HG02763 (cell line): ENCODE results near the gene STAT5B.

Source experiments
- ATAC-seq: cut with Tn5 transposase; IDR thresholded peaks from one replicate; pipeline ENCODE4 v1.9.1; 2021; ENCODE audit warnings: mild to moderate bottlenecking, moderate library complexity; ENCODE audit not compliant: unreplicated experiment

STAT5B gene

DNA sequence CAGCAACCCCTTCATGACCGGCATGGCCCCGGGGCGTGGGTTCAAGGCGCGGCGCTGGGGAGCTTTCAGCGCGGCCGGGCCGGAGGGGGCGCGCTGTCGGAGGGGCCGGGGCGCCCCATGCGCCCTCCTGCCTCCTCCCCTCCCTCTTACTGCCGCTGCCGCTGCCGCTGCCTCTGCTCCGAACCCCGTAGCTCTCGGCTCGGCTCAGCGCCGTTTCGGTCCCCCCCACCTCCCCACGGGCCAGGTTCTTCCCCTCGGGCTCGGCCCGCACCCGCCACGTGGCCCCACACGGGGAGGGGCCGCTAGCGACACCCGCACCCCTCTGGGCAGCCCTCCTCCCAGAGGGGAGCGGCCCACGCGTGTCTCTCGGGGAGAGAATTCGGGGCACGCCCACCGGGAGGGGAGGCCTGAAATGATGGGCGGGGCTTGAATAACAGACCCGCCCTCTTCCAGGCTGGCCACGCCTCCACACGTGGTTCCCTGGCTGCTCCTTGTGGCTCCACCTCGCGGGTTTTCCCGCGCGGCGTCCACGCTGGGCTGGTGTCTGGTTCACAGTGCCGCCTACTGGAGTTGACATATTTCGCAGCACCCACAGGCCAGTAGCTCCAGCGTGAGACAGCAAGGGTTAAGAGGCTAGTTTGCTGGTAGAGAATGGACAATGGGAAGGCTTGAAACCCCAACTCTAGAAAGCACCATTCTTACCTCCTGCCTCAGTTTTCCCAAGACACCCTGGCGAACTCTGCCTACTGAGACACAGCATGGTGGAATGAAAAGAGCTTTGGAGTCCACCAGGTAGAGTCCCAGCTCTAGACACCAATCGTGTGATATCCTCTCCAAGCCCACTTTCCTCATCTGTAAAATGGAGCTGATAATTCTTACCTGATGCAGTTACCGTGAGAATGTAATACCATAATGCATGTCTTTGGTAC is 95.0 kb downstream of the STAT5B start, which contains the start of gene KCNH4:
KCNH4 (minus strand) TSS at position 221 of the 929 bp plus-strand sequence; CDS start at position 24, 197 bp downstream.
- ATAC-seq: peak; percentile 33

DNA sequence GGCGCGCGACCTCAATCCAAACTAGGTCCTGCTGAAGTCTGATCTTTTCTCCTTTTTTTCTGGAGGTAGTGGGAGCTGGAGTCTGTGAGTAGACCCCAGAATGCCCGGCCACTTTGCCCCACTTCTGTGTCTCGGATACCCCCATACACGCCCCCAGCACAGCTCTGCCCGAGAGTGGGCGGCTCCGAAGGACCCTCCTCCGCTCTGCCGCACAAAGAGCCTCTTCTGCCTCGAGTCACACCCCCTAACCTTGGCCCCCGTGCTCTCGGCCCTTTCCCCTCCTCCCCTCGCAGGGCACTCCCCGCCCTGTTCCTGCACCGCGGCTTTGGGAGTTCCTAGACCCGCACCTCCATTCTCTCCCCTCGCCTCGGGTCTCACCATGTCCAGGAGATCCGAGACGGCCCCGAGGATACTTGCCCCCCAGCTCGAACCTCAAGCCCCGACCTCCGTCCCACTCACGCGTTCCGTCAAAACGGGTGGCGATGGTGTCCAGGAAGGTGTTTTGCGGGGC is 95.7 kb downstream of the STAT5B start:
- ATAC-seq: no peak

DNA sequence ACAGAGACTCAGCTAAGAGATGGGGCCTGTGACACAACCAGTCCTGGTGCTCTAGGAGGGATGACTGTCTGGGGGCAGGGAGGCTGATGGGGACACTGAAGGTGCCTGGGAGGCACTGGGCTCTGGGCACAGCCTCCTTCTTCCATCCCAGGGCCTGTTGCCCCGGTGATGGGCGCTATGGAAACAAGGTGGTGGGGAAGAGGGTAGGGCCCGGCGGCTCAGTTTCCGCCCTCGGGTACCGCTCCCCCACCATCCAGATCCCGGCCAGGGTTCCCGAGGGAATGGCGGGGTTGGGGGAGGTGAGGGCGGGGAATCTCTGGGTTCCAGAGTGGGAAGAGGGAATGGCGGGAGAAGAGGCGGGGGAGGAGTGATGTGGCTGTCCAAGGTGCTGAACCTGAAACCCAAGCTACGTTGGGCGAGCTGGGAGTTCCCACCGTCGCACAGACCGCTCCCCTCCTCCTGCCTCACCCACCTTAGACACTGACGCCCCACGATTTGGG is 96.2 kb downstream of the STAT5B start:
- no peak for ATAC-seq

DNA sequence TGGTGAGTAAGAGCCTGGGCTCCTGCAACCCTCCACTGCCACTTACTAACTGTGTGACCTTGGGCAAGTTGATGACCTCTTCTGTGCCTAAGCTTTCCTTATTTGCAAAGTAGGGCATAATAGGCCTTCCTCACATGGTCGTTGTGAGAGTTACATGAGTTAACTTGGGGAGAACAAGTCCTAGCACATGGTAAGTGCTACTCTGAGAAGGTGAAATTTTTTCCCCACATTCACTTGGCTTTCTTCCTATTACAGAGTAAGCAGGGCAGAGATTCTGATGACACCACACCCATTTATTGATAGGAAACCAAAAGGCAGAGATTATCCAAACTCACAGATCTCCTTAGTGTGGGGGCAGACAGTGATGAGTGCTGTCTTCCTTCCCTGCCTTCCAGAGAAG is 96.9 kb downstream of the STAT5B start:
- no peak for ATAC-seq

DNA sequence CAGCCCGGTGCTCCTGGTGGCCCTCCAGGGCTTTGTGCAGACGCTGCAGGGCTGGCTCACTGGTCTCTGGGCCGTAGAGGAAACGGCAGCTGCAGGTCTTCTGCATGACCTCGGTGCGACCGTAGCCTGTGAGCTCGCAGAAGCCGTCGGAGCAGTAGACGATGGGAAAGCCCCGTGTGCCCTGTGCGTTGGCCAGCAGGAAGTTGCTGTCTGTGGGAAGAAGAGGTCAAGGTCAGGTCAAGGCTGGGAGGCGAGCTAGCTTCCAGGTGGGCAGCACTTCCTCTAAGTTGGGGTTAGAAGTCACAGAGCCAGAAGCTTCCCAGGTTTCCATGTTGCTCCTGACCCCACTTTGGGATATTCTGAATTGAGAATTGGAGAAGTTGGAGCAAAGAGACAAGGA is 97.4 kb downstream of the STAT5B start:
- ATAC-seq: no peak

DNA sequence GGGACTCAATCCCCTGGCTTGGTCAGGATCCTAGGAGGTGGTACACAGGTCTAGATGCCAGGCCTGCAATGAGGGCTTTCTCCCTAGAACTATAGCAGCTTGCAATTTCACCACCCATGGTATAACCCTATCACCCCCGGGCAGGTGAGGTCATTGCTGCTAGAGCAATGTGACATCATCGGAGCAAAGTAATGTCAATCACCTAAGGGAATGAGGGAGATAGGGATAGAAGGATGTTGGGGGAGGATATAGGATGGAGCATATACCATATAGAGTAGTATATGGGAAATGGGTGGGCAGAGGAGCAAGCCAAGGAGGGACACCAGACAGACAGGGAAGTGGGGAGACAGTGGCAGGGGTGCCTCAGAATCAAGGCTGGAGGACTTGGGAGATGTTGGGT is 98.5 kb downstream of the STAT5B start:
- no peak for ATAC-seq

DNA sequence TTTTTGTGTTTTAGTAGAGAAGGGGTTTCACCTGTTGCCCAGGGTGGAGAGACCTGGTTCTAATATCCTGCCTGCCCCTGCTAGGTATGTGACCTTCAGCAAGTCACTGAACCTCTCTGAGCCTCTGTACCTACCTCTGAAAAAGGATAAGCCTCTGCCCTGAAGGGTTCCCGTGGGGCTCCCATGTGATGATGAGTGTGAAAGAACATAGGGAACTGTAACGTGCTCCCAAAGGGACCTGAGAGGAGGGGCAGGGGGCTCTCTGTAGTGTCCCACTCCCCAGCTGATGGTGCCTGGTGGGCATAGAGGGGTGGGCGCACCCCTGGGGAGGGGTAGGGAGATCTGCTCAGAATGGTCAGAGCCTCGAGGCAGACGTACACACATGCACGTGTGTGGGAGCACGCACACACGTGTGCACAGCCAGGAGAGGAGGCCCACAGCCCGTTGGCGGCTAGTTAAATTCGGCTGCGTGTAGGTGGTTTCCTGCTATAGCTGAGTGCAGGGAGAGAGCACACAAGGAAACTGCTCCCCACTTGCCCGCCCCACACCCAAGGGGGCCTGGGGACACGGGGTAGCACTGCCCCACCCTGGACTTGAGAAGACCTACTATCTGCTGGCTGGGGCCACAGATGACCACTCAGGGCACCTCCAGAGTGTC is 101.9 kb downstream of the STAT5B start:
- no peak for ATAC-seq

DNA sequence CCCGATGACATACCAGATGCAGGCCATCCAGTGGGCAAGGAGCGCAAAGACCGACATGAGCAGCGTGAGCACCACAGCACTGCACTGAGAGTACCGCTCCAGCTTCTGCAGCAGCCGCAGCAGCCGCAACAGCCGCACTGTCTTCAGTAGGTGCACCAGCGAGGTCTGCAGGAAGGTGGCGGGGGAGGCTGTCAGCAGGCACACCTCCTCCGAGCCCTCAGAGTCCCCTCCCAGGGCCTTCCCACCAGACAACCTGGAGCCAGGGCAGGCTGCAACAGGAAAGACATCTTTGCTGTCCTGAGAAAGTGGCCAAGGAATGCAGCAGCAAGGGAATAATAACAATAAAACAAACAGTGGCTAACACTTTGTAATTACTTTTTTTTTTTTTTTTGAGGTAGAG is 104.4 kb downstream of the STAT5B start:
- ATAC-seq: no peak

DNA sequence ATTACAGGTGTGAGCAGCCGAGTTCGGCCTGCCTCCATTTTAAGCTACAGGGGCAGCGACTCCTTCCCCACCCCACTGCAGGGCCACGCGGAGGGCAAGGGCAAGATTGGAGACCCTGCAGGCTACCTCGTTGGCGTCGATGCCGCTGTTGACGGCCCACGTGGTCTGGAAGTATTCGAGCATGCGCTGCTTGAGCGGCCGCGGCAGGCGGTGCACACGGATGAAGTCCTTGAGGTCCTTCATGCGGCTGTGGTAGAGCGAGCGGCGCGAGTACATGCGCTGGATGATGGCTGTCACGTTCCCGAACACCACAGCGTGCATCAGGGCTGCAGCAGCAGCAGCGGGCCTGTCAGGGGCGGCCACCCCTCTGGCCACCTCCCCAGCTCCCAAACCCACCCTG is 106.8 kb downstream of the STAT5B start:
- no peak for ATAC-seq

DNA sequence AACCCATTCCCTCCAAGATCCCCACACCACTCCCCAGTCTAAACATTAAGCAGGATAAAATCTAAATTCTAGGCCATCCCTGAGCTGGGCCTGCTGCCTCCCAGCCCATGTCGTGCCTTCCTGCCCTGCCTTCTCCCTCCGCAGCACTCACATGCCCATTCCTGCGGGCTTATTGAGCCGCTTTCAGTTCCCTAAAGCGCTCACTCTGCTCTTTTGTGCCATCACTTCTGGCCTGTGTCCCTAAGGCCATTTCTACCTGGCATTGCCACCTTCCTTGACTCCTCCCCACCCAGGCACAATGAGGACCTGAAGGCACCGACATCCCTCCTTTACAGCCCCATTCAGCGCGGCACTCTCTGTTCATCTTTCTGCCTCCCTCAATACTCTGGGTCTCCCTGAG is 108.4 kb downstream of the STAT5B start:
- ATAC-seq: no peak

DNA sequence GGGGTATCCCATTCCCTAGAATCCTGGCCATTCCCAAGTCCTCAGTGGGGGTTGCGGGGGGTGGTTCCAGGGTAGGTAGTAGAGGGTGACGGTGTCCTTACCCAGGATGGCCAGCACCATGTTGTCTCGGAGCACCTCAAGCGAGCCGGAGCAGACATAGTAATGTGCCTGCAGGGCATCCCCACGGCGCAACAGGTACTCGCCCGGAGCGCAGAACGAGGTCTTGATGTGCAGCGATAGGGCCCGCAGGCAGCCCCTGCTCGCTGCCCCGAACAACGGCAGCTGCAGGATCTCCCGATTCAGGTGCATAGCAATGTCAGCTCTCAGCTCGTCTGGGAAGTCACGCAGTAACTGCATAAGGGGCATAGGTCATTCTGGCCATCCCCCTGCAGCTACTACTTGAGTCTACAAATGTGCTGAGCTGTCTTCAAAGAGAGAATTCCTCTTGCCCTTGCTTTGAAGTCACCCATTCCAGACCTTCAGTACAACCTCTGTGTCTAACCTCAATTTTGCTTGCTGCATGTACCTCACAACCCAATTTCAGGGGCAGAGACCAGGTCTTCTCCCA is 109.9 kb downstream of the STAT5B start:
- ATAC-seq: no peak

DNA sequence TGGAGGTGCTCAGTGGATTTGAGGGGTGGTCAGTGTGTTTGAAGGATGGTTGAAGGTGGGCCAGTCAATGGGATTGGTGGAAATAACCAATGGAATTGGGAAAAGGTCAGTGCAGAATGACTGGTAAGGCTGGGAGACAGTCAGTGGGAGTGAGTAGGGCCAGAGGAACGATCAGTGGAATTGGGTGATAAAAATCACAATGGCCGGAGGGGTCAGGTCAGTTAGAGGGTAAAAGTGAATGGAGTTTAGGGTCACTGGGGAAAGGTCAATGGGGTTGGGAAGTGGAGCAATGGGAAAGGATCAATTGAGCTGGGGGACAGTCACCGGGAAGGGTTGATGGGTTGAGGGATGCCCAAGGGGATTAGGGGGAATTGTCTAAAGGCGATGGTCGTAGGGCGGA is 110.4 kb downstream of the STAT5B start:
- ATAC-seq: no peak

DNA sequence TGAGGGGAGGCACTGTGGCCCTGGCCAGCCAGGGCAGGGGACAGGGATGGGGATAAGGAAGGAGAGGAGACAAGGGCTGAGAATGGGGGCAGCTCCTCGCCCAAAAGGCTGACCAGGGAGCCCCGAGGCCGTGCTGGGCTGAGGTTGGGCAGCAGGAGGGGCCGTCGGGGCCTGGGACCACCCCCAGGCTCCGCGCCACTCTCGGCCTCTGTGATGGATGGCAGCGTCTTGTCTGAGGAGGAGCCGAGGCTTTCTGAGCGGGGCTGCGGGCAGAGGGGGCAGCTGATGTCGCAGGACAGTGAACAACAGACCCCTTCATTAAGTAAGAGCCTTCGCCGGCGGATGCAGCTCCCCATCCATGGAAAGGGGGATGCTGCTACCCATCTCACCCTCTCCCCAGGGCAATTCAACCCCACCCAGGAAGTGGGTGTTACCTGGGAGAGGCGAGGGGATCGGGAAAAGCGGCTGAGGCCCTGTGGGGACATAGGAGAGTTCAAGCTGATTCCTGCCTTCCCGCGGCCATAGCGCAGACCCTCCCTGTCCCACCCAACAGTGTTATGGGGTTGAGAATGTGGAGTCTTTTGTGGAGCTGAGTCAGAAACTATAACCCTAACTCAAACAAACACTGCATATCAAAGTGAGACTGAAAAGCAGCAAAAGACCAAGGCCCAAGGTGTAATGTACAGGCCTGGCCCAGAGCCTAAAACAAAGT is 112.3 kb downstream of the STAT5B start:
- ATAC-seq: no peak

DNA sequence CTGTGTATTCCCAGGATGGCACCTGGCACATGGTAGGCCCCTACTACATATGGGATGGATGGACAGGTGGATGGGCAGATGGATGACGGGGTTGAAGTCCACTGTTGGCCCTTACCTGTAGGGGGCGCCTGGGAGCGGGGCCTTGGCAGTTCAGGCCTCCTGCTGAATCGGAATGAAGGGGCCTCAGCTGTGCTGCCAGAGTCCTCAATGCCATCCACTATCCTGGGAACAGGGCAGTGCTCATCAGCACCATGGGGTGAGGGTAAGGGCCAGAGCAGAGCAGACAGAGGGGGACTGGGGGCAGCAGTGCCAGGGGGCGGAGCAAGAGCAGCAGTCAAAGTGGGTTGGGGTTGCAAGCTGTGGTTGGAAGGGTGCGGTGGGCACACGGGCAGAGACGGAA is 113.1 kb downstream of the STAT5B start:
- ATAC-seq: no peak

DNA sequence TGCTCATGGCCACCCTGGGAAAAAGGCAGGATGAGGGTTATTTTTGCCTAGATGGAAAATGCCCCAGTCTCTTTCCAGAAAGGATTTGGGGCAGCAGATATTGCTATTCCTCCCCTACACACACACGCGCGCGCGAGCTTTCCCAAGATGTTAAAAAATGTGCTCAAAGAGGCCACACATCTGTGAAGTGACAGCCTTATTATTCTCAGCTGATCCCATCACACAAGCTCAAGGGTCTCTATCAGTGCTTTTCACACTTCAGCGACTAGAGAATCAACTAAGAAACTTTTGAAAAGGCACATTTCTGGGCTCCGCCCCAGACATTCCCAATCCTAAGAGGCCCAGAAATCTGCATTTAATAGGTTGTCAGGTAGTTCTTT is 115.7 kb downstream of the STAT5B start:
- no peak for ATAC-seq

DNA sequence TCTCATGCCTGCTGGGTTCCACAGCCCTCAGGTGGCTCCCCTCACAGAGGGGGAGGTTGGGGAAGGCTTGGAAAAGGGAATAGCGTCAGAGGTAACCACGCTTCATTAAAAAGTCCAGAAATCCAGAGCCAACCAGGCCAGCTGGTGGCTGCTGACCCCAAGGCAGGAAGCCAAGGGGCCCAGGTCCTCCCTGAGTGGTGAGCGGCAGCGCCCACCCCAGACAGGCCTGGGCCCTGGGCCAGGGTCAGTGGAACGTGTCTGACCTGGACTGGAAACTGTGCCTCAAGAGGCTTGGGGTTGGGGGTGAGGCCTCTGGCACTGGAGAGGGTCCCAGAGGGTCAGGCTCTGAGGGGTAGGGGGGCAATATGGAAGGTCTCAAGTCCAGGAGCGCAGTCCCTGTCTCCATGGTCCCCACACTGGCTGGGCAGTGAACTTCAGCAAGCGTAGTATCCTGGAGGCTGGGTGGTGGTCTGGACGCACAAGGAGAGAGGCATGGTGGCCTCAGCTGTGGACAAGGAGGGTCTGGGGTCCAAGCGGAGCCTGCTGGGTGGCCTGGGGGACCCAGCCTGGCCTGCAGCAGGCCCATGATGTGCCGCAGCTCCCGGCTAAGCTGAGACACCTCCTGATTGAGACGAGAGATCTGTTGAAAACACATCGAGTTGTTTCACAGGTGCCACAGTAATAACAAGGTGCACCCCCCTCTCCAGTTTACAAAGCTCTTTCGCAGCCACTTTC is 116.2 kb downstream of the STAT5B start:
- ATAC-seq: no peak

DNA sequence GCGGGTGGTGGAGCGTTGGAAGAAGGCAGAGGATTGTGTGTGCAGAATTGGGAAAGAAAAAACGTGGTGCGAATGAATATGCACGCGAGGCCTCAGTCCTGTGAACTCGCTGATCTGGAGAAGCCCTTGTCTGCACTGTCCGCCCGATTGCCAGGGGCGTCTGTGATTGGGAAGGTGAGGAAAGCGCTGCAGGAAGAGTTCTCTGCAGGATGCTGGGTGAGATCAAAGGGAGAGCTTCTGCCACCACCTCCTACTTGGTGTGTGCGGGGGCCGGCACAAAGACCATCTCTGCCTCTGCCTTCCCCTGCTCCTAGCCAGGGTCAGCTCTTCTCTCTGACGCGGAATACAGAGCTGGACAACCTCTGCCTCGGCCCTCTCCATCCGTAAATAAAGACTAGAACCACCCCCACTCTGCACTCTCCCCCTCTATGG is 120.6 kb downstream of the STAT5B start:
- no peak for ATAC-seq

DNA sequence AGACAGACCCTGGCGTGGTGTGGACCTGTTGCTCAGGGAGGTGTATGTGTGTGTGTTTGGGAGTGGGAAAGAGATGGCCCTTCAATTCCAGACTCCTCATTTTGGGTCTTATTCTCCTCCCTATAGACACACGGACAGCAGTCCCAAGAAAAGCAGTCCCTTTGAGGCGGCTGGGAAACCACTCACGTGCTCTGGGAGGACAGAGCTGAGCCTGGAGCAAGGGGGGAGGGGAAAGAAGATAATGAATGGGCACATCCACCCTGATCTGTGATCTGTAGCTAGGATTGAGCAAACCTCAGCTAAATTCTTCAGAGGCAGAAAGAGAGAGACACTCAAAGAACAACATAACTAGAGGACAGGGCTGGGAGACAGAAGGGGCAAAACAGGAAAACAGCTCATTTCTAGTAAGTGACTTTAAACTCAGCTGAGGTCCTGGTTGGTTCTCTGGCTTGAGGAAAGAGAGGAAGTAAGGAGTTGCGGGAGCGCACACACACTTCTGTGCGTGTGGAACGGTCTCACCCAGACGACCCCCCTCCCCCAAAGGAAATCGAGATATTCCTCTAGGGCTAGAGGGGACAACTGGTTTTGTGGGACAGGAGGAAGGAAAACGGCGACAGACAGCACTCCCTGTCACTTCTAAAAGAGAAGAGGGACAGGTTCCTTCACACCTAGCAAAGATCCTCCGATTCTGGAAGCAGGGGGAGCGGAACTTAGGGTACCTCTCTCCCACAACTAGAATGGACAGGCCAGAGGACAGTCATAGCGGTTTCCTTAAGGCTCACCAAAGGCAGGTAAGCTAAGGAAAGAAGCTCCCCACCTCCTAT is 122.1 kb downstream of the STAT5B start:
- ATAC-seq: no peak
